H9 (cell line): ENCODE data around the gene SLX4. TPM values are rescaled to one million over a fixed set of nuclear protein-coding genes. Genes with fewer than 3 reads are reported as not detected.

Experiments
- DNase-seq: peaks from one replicate; pipeline ENCODE4 v3.0.0-alpha.2; 2017
- H2AFZ ChIP-seq: one replicate; pipeline ENCODE4 v1.6.1; 2013; ENCODE audit warnings: mild to moderate bottlenecking, low read length, control low read depth, moderate library complexity
- H2AK5ac ChIP-seq: 2 replicates; pipeline ENCODE4 v1.6.1; 2013; ENCODE audit warnings: low read length, control low read depth, mixed read lengths; ENCODE audit not compliant: insufficient read length
- H2BK120ac ChIP-seq: one replicate; pipeline ENCODE4 v1.6.1; 2013; ENCODE audit warnings: low read depth, mild to moderate bottlenecking, low read length, control low read depth, inconsistent platforms; ENCODE audit not compliant: poor library complexity, severe bottlenecking
- H2BK12ac ChIP-seq: 2 replicates; pipeline ENCODE4 v1.6.1; 2013; ENCODE audit warnings: low read length, control low read depth, mixed read lengths, low read depth; ENCODE audit not compliant: insufficient read length
- H2BK15ac ChIP-seq: 2 replicates; pipeline ENCODE4 v1.6.1; 2013; ENCODE audit warnings: low read depth, low read length, control low read depth
- H2BK20ac ChIP-seq: one replicate; pipeline ENCODE4 v1.6.1; 2013; ENCODE audit warnings: low read depth, mild to moderate bottlenecking, low read length, control low read depth, inconsistent platforms; ENCODE audit not compliant: poor library complexity, severe bottlenecking
- H2BK5ac ChIP-seq: 2 replicates; pipeline ENCODE4 v1.6.1; 2013; ENCODE audit warnings: low read length, control low read depth, mixed read lengths; ENCODE audit not compliant: insufficient read length
- H3K14ac ChIP-seq: 2 replicates; pipeline ENCODE4 v1.6.1; 2013; ENCODE audit warnings: low read length, control low read depth; ENCODE audit not compliant: insufficient read depth
- H3K18ac ChIP-seq: 2 replicates; pipeline ENCODE4 v1.6.1; 2013; ENCODE audit warnings: low read depth, mild to moderate bottlenecking, mixed read lengths, low read length, control low read depth; ENCODE audit not compliant: insufficient read length
- H3K23ac ChIP-seq: 2 replicates; pipeline ENCODE4 v1.6.1; 2013; ENCODE audit warnings: low read length, control low read depth, mixed read lengths, low read depth; ENCODE audit not compliant: insufficient read length
- H3K23me2 ChIP-seq: 2 replicates; pipeline ENCODE4 v1.6.1; 2013; ENCODE audit warnings: low read depth, mild to moderate bottlenecking, mixed read lengths, low read length, control low read depth; ENCODE audit not compliant: insufficient read length, poor library complexity, severe bottlenecking
- H3K27ac ChIP-seq: 2 replicates; pipeline ENCODE4 v1.5.1; 2013; ENCODE audit warnings: low read length, control low read depth, mixed read lengths, low read depth; ENCODE audit not compliant: insufficient read length
- H3K27me3 ChIP-seq: 2 replicates; pipeline ENCODE4 v1.6.1; 2013; ENCODE audit warnings: low read length, control low read depth, inconsistent platforms; ENCODE audit not compliant: insufficient read depth
- H3K4ac ChIP-seq: 2 replicates; pipeline ENCODE4 v1.6.1; 2013; ENCODE audit warnings: low read depth, mild to moderate bottlenecking, control low read depth, inconsistent platforms, low read length, moderate library complexity
- H3K4me1 ChIP-seq: 2 replicates; pipeline ENCODE4 v1.6.1; 2013; ENCODE audit warnings: low read length, control low read depth, inconsistent platforms; ENCODE audit not compliant: insufficient read depth
- H3K4me2 ChIP-seq: 2 replicates; pipeline ENCODE4 v1.6.1; 2013; ENCODE audit warnings: low read length, control low read depth, mixed read lengths; ENCODE audit not compliant: insufficient read length, insufficient read depth
- H3K56ac ChIP-seq: 2 replicates; pipeline ENCODE4 v1.6.1; 2013; ENCODE audit warnings: low read depth, mild to moderate bottlenecking, mixed read lengths, low read length, control low read depth; ENCODE audit not compliant: insufficient read length
- H3K79me1 ChIP-seq: 2 replicates; pipeline ENCODE4 v1.6.1; 2013; ENCODE audit warnings: low read depth, mild to moderate bottlenecking, moderate library complexity, low read length, control low read depth, inconsistent platforms; ENCODE audit not compliant: insufficient read depth, poor library complexity, severe bottlenecking
- H3K79me2 ChIP-seq: 2 replicates; pipeline ENCODE4 v1.6.1; 2013; ENCODE audit warnings: low read length, control low read depth, inconsistent platforms; ENCODE audit not compliant: insufficient read depth
- H3K9ac ChIP-seq: 2 replicates; pipeline ENCODE4 v1.6.1; 2013; ENCODE audit warnings: low read length, control low read depth, mixed read lengths; ENCODE audit not compliant: insufficient read length; ENCODE audit errors: extremely low read depth
- H3K9me3 ChIP-seq: one replicate; pipeline ENCODE4 v1.6.1; 2013; ENCODE audit warnings: low read depth, low read length, inconsistent platforms; ENCODE audit not compliant: control insufficient read depth
- H3T11ph ChIP-seq: one replicate; pipeline ENCODE4 v1.6.1; 2013; ENCODE audit warnings: mild to moderate bottlenecking, low read length, control low read depth, inconsistent platforms
- H4K20me1 ChIP-seq: one replicate; pipeline ENCODE4 v1.6.1; 2013; ENCODE audit not compliant: control insufficient read depth, insufficient read length, insufficient read depth
- H4K5ac ChIP-seq: 2 replicates; pipeline ENCODE4 v1.6.1; 2013; ENCODE audit warnings: low read depth, mild to moderate bottlenecking, mixed read lengths, low read length, control low read depth; ENCODE audit not compliant: insufficient read length
- H4K8ac ChIP-seq: replicated peaks from 2 replicates; pipeline ENCODE4 v1.6.1; 2013; ENCODE audit warnings: low read length, control low read depth, mixed read lengths, low read depth; ENCODE audit not compliant: insufficient read length
- H4K91ac ChIP-seq: 2 replicates; pipeline ENCODE4 v1.6.1; 2013; ENCODE audit warnings: low read depth, mild to moderate bottlenecking, moderate library complexity, mixed read lengths, low read length, control low read depth; ENCODE audit not compliant: insufficient read length
- H3K27ac Mint-ChIP-seq, 3 experiments: 2 replicates in 2 of 3; 3 replicates in 1 of 3; pipeline ENCODE4 v1.8.0; 2020 to 2021; ENCODE audit warnings: mixed read lengths in 3 of 3, mild to moderate bottlenecking in 1 of 3, moderate library complexity in 1 of 3
- H3K27me3 Mint-ChIP-seq: 2 replicates; pipeline ENCODE4 v1.8.0; 2021; ENCODE audit warnings: low read depth, mild to moderate bottlenecking, moderate library complexity, mixed read lengths
- H3K36me3 Mint-ChIP-seq, 3 experiments: 2 replicates in 2 of 3; 3 replicates in 1 of 3; pipeline ENCODE4 v1.8.0; 2020 to 2021; ENCODE audit warnings: low read depth in 3 of 3, mixed read lengths in 3 of 3; ENCODE audit not compliant: insufficient read depth in 1 of 3
- H3K4me1 Mint-ChIP-seq, 2 experiments: 2 replicates each; pipeline ENCODE4 v1.8.0; 2020; ENCODE audit warnings: mixed read lengths in 2 of 2
- H3K4me3 Mint-ChIP-seq, 2 experiments: 2 replicates in 1 of 2; 3 replicates in 1 of 2; pipeline ENCODE4 v1.8.0; 2020 to 2021; ENCODE audit warnings: mild to moderate bottlenecking in 2 of 2, mixed read lengths in 2 of 2, moderate library complexity in 1 of 2
- H3K9me3 Mint-ChIP-seq, 2 experiments: 2 replicates in 1 of 2; 3 replicates in 1 of 2; pipeline ENCODE4 v1.8.0; 2020; ENCODE audit warnings: mild to moderate bottlenecking in 2 of 2, mixed read lengths in 2 of 2, moderate library complexity in 1 of 2
- WGBS: extraction: QIAGEN DNeasy Blood & Tissue Kit; methylation state at CpG from one replicate; pipeline ENCODE4 v1.1.7; 2013; ENCODE audit warnings: missing lambda C conversion rate, low lambda C conversion rate, mixed read lengths; ENCODE audit not compliant: insufficient read length; ENCODE audit errors: extremely low coverage; 5-methylcytosine and 5-hydroxymethylcytosine counted together
- total RNA-seq: library from RNA; stranded (reverse); gene quantifications from 2 replicates; pipeline ENCODE4 v1.2.1, GENCODE V29; 2021
- TF ChIP-seq, protein P1 (sequence below): fragments of 200-600 bp; sonication (generic); conservative IDR thresholded peaks from 3 replicates; pipeline ENCODE4 v1.8.0; 2021; ENCODE audit warnings: antibody characterized with exemption, mild to moderate bottlenecking

SLX4 gene
- total RNA-seq, 1 experiment from 2014 or later = 9.9 TPM

DNA sequence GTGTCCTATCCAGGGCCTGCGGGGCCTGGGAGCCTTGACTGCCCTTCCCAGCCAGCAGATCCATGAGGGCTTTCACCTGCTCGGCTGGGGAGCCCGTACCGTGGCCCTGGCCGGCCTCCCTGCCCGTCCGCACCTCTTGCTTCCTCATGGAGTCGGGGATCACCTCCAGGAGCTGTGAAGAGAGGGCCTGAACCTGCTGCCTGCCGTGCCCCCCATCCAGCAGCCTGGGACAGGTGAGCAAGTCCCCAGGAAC is 46.6 kb downstream of the SLX4 start:
- no peak overlapping the region for H3K4ac ChIP-seq
- H3K56ac ChIP-seq = no peak overlapping the region
- H4K8ac ChIP-seq = no peak overlapping the region
- no peaks in the 10 kb centered on the region; the same call in 1 of the 2 replicates for H3K27me3 Mint-ChIP-seq
- no peak overlapping the region for H3T11ph ChIP-seq
- H3K9me3 ChIP-seq = no peaks in the 10 kb centered on the region
- no peak overlapping the region for H2BK15ac ChIP-seq
- peaks cover 3 to 9% of the 10 kb centered on the region in 2 experiments; a peak in 3 of 4 replicates for H3K4me1 Mint-ChIP-seq
- H3K23me2 ChIP-seq = peaks cover 6% of the 10 kb centered on the region
- no peaks in the 10 kb centered on the region for H3K4me1 ChIP-seq
- no peak overlapping the region for H3K14ac ChIP-seq
- DNase-seq = no peak
- no CpG with 5 or more reads among the region's 9 CpGs for WGBS
- H4K20me1 ChIP-seq = no peaks in the 10 kb centered on the region
- no peak overlapping the region for H3K27ac Mint-ChIP-seq
- no peak overlapping the region for H2AK5ac ChIP-seq
- TF ChIP-seq, protein P1, sequence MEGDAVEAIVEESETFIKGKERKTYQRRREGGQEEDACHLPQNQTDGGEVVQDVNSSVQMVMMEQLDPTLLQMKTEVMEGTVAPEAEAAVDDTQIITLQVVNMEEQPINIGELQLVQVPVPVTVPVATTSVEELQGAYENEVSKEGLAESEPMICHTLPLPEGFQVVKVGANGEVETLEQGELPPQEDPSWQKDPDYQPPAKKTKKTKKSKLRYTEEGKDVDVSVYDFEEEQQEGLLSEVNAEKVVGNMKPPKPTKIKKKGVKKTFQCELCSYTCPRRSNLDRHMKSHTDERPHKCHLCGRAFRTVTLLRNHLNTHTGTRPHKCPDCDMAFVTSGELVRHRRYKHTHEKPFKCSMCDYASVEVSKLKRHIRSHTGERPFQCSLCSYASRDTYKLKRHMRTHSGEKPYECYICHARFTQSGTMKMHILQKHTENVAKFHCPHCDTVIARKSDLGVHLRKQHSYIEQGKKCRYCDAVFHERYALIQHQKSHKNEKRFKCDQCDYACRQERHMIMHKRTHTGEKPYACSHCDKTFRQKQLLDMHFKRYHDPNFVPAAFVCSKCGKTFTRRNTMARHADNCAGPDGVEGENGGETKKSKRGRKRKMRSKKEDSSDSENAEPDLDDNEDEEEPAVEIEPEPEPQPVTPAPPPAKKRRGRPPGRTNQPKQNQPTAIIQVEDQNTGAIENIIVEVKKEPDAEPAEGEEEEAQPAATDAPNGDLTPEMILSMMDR = no peak
- H4K91ac ChIP-seq = no peak overlapping the region
- H3K9me3 Mint-ChIP-seq = peaks cover under 1 to 2% of the 10 kb centered on the region in 2 experiments; a peak in 2 of 5 replicates
- no peaks in the 10 kb centered on the region for H3K79me1 ChIP-seq
- H3K36me3 Mint-ChIP-seq = no peaks in the 10 kb centered on the region; a peak in 1 of 7 replicates
- no peaks in the 10 kb centered on the region for H3K27me3 ChIP-seq
- no peak overlapping the region for H3K4me2 ChIP-seq
- no peak overlapping the region for H2AFZ ChIP-seq
- no peak overlapping the region for H2BK120ac ChIP-seq
- no peak overlapping the region for H3K23ac ChIP-seq
- H3K9ac ChIP-seq = no peak overlapping the region
- no peaks in the 10 kb centered on the region for H3K79me2 ChIP-seq
- H3K18ac ChIP-seq = no peak overlapping the region
- no peak overlapping the region for H2BK12ac ChIP-seq
- H2BK20ac ChIP-seq = no peak overlapping the region
- H4K5ac ChIP-seq = no peak overlapping the region
- no peak overlapping the region for H3K4me3 Mint-ChIP-seq
- H3K27ac ChIP-seq = no peak overlapping the region
- no peak overlapping the region for H2BK5ac ChIP-seq
